Stimulated activated CD8-positive, alpha-beta memory T cell treated with anti-CD3 and anti-CD28 coated beads, Interleukin-15, amount 100 ng/mL, for 24 hours (primary cell): Measurements from ENCODE around the gene NOVA2.
A peak's percentile ranks its signal among the peaks of the same experiment; 100 is the strongest.
"Not testable (repeated sequence)": the region's sequence is repeated elsewhere in the genome, so short reads cannot be mapped to it uniquely, and the experiment has no call there.

ENCODE experiments used
- DNase-seq: peaks from one replicate; pipeline ENCODE4 v3.0.0-alpha.2; 2020; ENCODE audit warnings: low read depth

The NOVA2 gene

DNA sequence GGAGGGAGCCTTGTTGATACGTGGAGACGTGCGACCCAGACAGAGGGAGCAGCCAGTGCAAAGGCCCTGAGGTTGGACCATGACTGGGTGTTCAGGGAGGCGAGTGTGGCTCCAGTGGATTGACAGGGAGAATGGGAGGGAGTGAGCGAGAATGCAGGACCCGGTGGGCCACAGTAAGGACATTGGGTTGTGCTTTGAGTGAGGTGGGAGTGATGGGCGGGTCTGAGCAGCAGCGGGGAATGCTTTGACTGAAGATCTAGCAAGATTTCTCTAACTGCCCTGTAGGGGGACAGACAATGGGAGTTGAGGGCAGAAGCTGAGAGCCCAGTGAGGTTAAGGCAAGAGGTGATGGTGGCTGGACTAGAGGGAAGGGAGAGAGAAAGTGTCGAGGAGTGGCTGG, 51.4 kb downstream of the NOVA2 start:
- DNase-seq = no peak

DNA sequence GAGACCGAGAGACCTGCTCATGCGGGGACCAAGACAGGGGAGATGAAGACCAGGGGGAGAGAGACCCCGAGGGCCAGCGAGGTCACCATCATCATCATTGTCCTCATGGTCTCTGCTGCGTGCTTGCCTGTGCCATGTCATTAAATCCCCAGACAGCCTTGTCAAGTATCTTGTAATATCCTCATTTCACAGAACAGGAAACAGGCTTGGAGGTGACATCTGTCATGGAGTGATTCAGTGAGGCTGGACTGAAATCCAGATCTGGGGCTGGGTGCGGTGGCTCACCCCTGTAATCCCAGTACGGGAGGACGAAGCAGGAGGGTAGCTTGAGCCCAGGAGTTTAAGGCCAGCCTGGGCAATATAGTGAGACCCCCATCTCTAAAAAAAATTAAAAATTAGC, 53.2 kb downstream of the NOVA2 start:
- DNase-seq = no peak

GRCh38 chr19:45919678-45920077, 54.0 kb downstream of the NOVA2 start:
- DNase-seq = no peak

- no peak for DNase-seq
These were observed 54.9 kb downstream of the NOVA2 start for GRCh38 chr19:45918721-45919120.

GRCh38 chr19:45917421-45918091, 56.1 kb downstream of the NOVA2 start:
- DNase-seq = no peak

DNA sequence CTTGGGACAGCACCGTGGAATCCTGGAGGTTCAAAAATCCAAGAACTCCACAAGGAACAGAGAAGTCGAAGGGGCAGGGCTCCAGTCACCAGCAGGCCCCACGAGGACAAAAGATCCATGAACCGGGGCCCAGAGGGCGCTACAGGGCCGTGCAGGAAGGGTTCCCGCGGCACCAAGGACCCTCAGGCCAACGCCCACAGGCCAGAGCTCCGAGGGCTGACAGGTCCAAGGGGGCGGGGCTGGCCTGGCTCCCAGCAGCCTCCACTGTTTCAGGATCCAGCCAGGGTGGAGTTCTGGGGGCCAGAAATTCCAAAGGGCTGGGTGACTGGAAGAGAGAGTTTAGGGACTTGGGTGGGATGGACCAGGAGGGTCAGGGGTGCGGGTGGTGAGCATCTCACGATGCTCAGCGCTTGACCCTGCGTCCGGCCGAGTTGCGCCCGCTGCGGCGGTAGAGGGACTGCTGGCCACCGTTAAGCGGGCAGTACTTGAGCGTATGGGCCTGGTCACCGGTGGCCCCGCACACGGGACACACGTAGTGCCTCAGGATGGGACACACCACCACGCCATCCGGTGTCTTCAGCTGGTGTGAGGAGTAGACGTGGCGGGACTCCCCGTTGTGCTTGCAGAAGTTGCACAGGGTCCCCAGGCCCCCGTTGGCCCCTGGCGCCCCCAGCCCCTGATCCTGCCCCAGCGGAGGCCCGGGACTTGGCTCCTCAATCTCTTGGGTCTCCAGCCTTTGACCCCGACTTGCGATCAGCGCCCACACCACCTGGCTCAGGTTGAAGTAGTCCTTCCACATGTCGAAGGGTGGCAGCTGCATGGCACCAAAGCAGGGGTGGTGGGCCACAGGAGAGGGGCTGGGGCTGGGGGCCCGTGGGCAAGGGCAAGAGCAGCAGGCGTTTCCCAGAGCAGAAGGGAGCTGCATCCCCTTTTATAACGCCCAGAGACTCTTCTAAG, 59.5 kb downstream of the NOVA2 start, which contains the start of gene NANOS2:
Gene NANOS2, minus strand, starts transcription at position 905 of the 957 bp plus-strand sequence. Its CDS starts 85 bp downstream, at position 820.
- DNase-seq = no peak

DNA sequence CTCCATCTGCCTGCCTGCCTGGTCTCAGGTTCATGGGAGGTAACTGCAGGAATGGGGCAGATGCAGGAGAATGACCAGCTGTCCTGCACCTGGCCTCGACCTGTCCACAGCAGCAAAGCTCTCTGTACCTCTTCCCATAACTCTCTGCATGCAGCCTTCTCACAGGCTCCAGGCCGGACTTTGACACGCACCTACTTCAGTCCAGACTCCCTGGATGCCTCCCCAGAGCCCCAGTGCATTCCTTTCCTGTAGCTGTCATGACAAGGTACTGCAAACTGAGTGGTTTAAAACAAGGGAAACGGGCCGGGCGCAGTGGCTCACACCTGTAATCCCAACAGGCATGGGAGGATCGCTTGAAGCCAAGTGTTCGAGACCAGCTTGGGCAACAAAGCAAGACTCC, 62.4 kb downstream of the NOVA2 start:
- DNase-seq = no peak

DNA sequence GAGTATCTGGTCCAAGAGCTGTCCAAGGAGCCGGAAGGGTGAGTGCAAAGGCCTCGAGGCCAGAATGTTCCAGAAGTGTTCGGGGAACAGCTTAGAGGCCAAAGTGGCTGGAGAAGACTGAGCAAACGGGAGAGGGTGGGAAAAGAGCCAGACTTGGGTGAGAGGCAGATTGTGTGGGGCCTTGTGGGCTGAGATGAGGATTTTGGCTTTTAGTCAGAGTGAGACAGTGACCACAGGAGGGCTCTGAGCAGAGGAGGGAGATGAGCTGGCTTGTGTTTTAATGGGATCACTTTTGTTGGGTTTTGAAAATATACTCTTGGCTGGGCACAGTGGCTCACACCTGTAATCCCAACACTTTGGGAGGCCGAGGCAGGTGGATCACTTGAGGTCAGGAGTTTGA, 64.7 kb downstream of the NOVA2 start:
- DNase-seq = no peak

- no peak for DNase-seq
These were observed 67.4 kb downstream of the NOVA2 start for GRCh38 chr19:45906221-45906620.

DNA sequence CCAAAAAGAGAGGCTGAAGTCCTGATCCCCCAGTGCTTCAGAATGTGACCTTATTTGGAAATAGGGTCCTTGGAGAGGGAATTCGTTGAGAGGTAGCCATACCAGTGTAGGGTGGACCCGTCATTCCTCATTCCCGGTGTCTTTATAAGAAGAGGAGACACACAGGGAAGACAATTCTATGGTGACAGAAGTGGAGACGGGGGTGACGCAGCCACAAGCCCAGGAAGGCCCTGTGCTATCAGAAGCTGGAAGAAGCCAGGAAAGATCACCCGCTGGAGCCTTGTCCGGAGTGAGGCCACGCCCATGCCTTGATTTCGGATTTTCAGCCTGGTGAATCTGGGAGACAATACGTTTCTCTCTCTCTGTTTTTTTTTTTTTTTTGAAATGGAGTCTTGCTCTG, 68.7 kb downstream of the NOVA2 start:
- DNase-seq = no peak

DNA sequence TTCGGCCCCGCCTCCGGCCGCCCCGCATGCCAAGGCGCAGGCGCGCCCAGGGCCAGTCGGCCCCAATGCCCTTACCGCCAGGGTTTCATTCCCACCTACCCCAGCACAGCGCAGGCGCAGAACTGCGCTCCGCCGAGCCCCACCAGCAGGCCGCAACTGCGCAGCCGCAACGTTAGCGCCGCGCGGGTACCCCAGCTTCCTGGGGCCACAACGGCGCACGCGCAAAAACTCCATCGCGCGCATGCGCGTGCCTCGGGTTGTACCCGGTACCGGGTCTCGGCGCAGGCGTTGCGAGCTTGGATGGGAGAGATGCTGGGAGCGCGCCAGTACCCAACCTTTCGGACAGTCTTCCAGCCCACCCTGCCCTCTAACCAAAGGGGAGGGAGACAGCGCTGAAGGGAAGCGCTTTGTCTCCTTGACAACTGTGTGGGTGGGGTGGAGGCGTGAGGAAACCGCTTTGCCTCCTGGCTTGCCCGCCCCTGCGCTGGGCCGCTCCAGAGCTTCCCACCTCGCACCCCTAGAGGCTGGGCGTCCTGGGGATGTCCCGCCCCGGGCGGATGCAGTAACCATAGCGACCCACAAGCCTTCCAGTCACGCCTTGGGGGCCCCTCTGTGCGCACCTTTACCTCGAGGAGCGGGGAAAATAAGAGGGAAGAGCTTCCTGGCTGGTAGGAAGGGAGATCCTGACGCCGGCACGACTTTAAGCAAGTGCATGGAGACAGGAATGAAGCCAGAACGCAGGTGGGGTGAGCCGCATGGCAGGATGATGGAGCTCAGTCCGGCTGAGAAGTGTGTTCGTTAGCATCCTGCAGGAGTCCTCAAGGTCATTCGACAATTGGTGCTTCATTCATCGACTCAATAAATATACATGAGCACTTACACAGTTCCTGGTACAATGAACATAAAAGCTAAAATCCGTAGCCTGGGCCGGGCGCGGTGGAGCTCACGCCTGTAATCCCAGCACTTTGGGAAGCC, 70.7 kb downstream of the NOVA2 start:
- peak; percentile 100 for DNase-seq

DNA sequence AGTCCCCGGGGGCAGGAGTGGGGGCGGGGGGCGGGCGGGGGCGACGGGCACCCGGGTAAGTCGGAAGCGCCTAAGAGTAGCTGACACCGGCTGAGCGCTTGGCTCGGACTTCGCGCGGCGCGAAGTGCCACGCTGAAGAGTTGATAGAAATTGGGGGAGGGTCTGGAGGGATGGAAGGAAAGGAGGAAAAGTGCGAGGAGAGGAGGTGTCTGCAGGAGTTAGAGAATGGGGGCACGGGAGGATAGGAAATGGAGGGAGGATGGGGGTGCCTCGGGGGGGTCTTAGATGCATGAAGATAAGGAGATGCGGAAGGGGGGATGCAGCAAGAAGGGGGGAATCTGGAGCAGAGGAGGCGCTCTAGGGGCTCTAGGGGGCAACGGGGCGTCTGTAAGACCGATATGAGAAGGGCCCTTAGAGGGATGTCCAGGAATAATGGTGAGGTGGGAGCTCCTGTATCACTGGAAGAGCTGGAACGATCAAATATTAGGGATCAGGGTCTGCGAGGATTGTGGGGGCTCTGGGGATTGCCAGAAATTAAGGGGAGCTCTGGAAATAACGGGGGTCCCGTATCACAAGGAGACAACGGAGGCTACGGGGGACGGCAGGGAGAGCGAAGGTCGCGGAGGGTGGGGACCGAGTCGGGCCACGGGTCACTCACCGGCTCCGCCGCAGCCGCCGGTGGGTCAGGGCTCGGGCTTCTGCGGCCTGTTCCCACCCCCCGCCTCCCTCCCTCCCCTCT, 71.6 kb downstream of the NOVA2 start, which contains the start of gene MYPOP:
Gene MYPOP, minus strand, starts transcription at position 702 of the 739 bp plus-strand sequence. CDS start 840 bp downstream, outside the sequence.
- no peak for DNase-seq

DNA sequence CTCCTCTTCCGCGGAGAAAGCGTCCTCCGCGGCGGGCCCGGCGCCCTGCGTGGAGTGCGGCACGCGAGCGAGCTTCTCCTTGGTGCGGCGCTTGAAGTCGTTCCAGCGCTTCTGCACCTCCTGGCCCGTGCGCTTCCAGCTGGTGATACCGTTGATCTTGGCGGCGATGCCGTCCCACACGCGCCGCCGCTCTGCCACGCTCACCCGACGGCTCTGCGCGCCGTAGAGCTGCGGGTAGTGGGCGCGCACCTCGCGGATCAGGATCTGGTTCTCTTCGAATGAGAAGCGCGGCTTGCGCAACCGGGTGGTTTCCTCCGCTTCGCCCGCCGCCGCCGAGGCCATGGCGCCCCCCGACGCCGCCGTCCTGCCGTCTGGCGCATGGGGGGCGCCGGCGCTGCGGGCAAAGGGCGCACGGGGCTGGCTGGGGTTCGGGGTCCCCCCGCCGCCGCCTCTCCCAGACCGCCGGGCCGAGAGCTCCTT, 72.2 kb downstream of the NOVA2 start:
- no peak for DNase-seq

GRCh38 chr19:45900738-45901431, 72.8 kb downstream of the NOVA2 start:
- no peak for DNase-seq

GRCh38 chr19:45899919-45900589, 73.6 kb downstream of the NOVA2 start:
- no peak for DNase-seq

DNA sequence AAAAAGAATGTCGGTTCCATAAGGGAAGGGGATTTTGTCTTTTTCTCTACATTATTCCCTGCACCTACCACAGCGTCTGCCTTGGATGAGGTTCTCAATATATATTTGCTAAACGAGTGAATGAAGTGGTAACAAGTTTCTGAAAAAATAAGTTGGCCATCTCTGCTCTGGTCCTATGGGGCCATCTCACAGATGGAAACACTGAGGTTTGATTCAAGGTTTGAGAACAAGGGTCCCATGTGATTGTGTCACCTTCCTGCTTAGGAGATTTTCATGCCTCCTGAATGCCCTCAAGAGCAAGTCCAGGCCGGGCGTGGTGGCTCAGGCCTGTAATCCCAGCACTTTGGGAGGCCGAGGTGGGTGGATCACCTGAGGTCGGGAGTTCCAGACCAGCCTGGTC, 74.4 kb downstream of the NOVA2 start:
- DNase-seq = no peak

DNA sequence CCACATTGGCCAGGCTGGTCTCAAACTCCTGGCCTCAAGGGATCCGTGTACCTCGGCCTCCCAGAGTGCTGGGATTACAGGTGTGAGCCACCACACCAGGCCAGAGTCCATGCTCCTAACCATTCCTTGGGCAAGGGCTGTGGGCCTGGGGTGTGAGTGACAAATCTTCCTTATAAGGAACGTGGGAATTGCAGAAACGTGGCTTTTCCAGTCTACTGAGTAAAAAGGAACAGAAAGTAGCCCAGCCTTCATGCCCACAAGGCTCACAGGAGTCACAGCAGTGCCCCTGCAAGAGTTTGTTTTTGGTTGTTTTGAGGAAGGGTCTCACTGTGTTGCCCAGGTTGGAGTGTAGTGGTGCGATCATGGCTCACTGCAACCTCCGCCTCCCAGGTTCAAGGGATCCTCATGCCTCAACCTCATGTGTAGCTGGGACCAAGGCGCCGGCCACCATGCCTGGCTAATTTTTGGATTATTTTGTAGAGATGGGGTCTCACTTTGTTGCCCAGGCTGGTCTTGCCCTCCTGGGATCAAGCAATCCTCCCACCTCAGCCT, 76.3 kb downstream of the NOVA2 start:
- DNase-seq = no peak

- not testable (repeated sequence) for DNase-seq
These were observed 77.6 kb downstream of the NOVA2 start for GRCh38 chr19:45895983-45896599.

- no peak for DNase-seq
These were observed 78.1 kb downstream of the NOVA2 start for GRCh38 chr19:45895519-45895972.
